PC-9 (cell line): ENCODE measurements around the gene ZDHHC8. TPM values are rescaled to one million over a fixed set of nuclear protein-coding genes. Genes with fewer than 3 reads are reported as not detected.

Source experiments
- BruUV-seq: library from RNA; stranded (reverse); fragments of 400-500 nt; replicated peaks from 2 replicates; lab custom pipeline; 2021; lab: Mats Ljungman, UMichigan
- CTCF ChIA-PET: fragments of 300-600 bp; sonication (Branson Sonifier 250); formaldehyde crosslinking; loops from one replicate; lab custom pipeline; 2022; ENCODE audit warnings: antibody characterized with exemption; lab: Charles Lee
- POLR2A ChIA-PET: fragments of 300-600 bp; sonication (Branson Sonifier 250); formaldehyde crosslinking; loops from one replicate; lab custom pipeline; 2022; ENCODE audit warnings: antibody characterized with exemption; ENCODE audit not compliant: unreplicated experiment; lab: Charles Lee
- DNase-seq, 2 experiments: peaks; one replicate each; pipeline versions ENCODE4 v3.0.0 to v3.0.0-alpha.2; 2015 to 2022; ENCODE audit warnings: mixed read lengths in 1 of 2
- H2AFZ ChIP-seq: fragments of 200-600 bp; sonication (generic); 2 replicates; pipeline ENCODE4 v1.8.1; 2017; ENCODE audit warnings: antibody characterized with exemption
- H3F3A ChIP-seq: fragments of 200-600 bp; sonication (generic); 2 replicates; pipeline ENCODE4 v1.8.1; 2017; ENCODE audit warnings: antibody characterized with exemption, mild to moderate bottlenecking, low read depth; ENCODE audit not compliant: insufficient read depth
- H3K27ac ChIP-seq: fragments of 200-600 bp; sonication (generic); 2 replicates; pipeline ENCODE4 v1.6.1; 2016; ENCODE audit warnings: mixed run types
- H3K27me3 ChIP-seq: fragments of 200-600 bp; sonication (generic); 2 replicates; pipeline ENCODE4 v1.6.1; 2016; ENCODE audit warnings: low read depth, mixed run types; ENCODE audit not compliant: insufficient read depth
- H3K36me3 ChIP-seq: fragments of 200-600 bp; sonication (generic); 2 replicates; pipeline ENCODE4 v1.6.1; 2016; ENCODE audit warnings: low read depth, mixed run types
- H3K4me1 ChIP-seq: fragments of 200-600 bp; sonication (generic); replicated peaks from 2 replicates; pipeline ENCODE4 v1.6.1; 2016; ENCODE audit warnings: mixed run types; ENCODE audit not compliant: insufficient read depth
- H3K4me2 ChIP-seq: fragments of 200-600 bp; sonication (generic); 2 replicates; pipeline ENCODE4 v1.6.1; 2017; ENCODE audit warnings: mixed run types
- H3K4me3 ChIP-seq: fragments of 200-600 bp; sonication (generic); 2 replicates; pipeline ENCODE4 v1.6.1; 2016; ENCODE audit warnings: mixed run types
- H3K79me2 ChIP-seq: fragments of 200-600 bp; sonication (generic); 2 replicates; pipeline ENCODE4 v1.6.1; 2017; ENCODE audit warnings: low read depth, mixed run types
- H3K9me2 ChIP-seq: fragments of 200-600 bp; sonication (generic); 2 replicates; pipeline ENCODE4 v1.8.1; 2017; ENCODE audit warnings: mild to moderate bottlenecking; ENCODE audit not compliant: insufficient read depth
- H3K9me3 ChIP-seq: fragments of 200-600 bp; sonication (generic); 2 replicates; pipeline ENCODE4 v1.8.1; 2016; ENCODE audit warnings: low read depth; ENCODE audit not compliant: insufficient read depth
- H4K20me1 ChIP-seq: fragments of 200-600 bp; sonication (generic); 2 replicates; pipeline ENCODE4 v1.8.1; 2017; ENCODE audit not compliant: insufficient read depth
- CTCF ChIP-seq: fragments of 200-600 bp; sonication (generic); conservative IDR thresholded peaks from 2 replicates; pipeline ENCODE4 v1.6.1; 2017; ENCODE audit warnings: mixed run types, antibody characterized with exemption, mild to moderate bottlenecking, moderate library complexity
- EZH2 ChIP-seq: fragments of 200-600 bp; sonication (generic); IDR thresholded peaks from 2 replicates; pipeline ENCODE4 v1.8.0; 2017; ENCODE audit warnings: antibody characterized with exemption, low read depth
- intact Hi-C: fragments of 100-400 bp; cut with micrococcal nuclease; formaldehyde crosslinking; loops from one replicate; pipeline ENCODE4 v1.10.0; 2022; ENCODE audit not compliant: unreplicated experiment
- total RNA-seq: library from RNA; stranded (reverse); gene quantifications from 2 replicates; pipeline ENCODE4 v1.2.3, GENCODE V29; 2021

ZDHHC8 gene
- total RNA-seq, 1 experiment from 2014 or later: 34.4 TPM

- Histone ChIP-seq H3K4me2 (no peak overlapping the region), H4K20me1 (no peaks in the 10 kb centered on the region), H3K4me1 (no peaks in the 10 kb centered on the region), H3K9me3 (no peaks in the 10 kb centered on the region), H3K36me3 (peaks cover 3% of the 10 kb centered on the region; the same call in 1 of the 2 replicates), H3K27me3 (no peaks in the 10 kb centered on the region), H3K79me2 (no peaks in the 10 kb centered on the region), H3K4me3 (no peak overlapping the region), H3F3A (no peaks in the 10 kb centered on the region), H3K9me2 (no peaks in the 10 kb centered on the region), H2AFZ (no peak overlapping the region), H3K27ac (no peak overlapping the region)
- intact Hi-C loops: no loop called here
- BruUV-seq: no TSS peak
- TF ChIP-seq CTCF: no peak
- no peak for TF ChIP-seq EZH2
- CTCF ChIA-PET: no interaction called here
- DNase-seq: no peak
- POLR2A ChIA-PET: no interaction called here
Observed at GRCh38 chr22:20096574-20097420, 34.8 kb upstream of the ZDHHC8 start.

- ChIA-PET CTCF (no interaction called here), POLR2A (no interaction called here)
- Histone ChIP-seq H3K4me3 (no peak overlapping the region), H3K36me3 (peaks cover 3% of the 10 kb centered on the region; the same call in 1 of the 2 replicates), H3F3A (no peaks in the 10 kb centered on the region), H3K27ac (no peak overlapping the region), H3K27me3 (no peaks in the 10 kb centered on the region), H3K9me2 (no peaks in the 10 kb centered on the region), H3K4me2 (no peak overlapping the region), H2AFZ (no peak overlapping the region), H3K79me2 (no peaks in the 10 kb centered on the region), H3K4me1 (no peaks in the 10 kb centered on the region), H3K9me3 (no peaks in the 10 kb centered on the region), H4K20me1 (no peaks in the 10 kb centered on the region)
- no peak for DNase-seq
- intact Hi-C loops: no loop called here
- TF ChIP-seq EZH2 (no peak), CTCF (no peak)
- BruUV-seq: no TSS peak
Observed at GRCh38 chr22:20099099-20099711, 32.4 kb upstream of the ZDHHC8 start.

GRCh38 chr22:20101638-20102037 is 30.0 kb upstream of the ZDHHC8 start:
- Histone ChIP-seq H4K20me1 (no peaks in the 10 kb centered on the region), H3F3A (no peaks in the 10 kb centered on the region), H3K79me2 (no peaks in the 10 kb centered on the region), H3K36me3 (peaks cover 1% of the 10 kb centered on the region; the same call in 1 of the 2 replicates), H3K4me1 (no peaks in the 10 kb centered on the region), H3K9me2 (no peaks in the 10 kb centered on the region), H3K27ac (no peak overlapping the region), H3K4me2 (no peak overlapping the region), H3K27me3 (no peaks in the 10 kb centered on the region), H3K9me3 (no peaks in the 10 kb centered on the region), H2AFZ (no peak overlapping the region), H3K4me3 (no peak overlapping the region)
- POLR2A ChIA-PET: interaction anchor here (0.6 kb wide), 1 partner anchor 26 kb away, joined by 4 read pairs; no protein-coding TSS in a partner anchor
- no peak for DNase-seq
- no TSS peak for BruUV-seq
- TF ChIP-seq EZH2 (no peak), CTCF (no peak)
- CTCF ChIA-PET: no interaction called here
- intact Hi-C loops: no loop called here
